ENCODE results near the gene GATA6.

GRCh38 chr18:22168360-22168921, 948 bp upstream of the GATA6 start:
- no peak for TF ChIP-seq ETV5 (CRISPR knock-in tag; IDR thresholded peaks at IDR 0.05; ENCODE audit: borderline replicate concordance)
- no peak for TF ChIP-seq JUNB (CRISPR knock-in tag; IDR thresholded peaks at IDR 0.05; ENCODE audit: borderline replicate concordance)
- no peak for TF ChIP-seq GTF2F1 (IDR thresholded peaks at IDR 0.05; ENCODE audit: low read length)
- TF ChIP-seq CEBPZ (IDR thresholded peaks at IDR 0.05; ENCODE audit: low read length) = no peak
- TF ChIP-seq TAF1 (CRISPR knock-in tag; IDR thresholded peaks at IDR 0.05) = no peak
- no peak for TF ChIP-seq FIP1L1 (IDR thresholded peaks at IDR 0.05; ENCODE audit: borderline replicate concordance, insufficient read depth, low read depth, low read length)
- no peak for TF ChIP-seq MIER2 (CRISPR knock-in tag; IDR thresholded peaks at IDR 0.05)
- no peak for TF ChIP-seq ZNF317 (CRISPR knock-in tag; IDR thresholded peaks at IDR 0.05)
- no peak for TF ChIP-seq XRCC5 (optimal IDR thresholded peaks at IDR 0.05; ENCODE audit: low read length)
- TF ChIP-seq CTCF (CRISPR knock-in tag; IDR thresholded peaks at IDR 0.05) = no peak
